Heart right ventricle (tissue), 16 donors: ENCODE measurements around the gene TAS2R50. TPM values are rescaled to one million over a fixed set of nuclear protein-coding genes. Genes with fewer than 3 reads are reported as not detected.

Experiments used
- ATAC-seq, 8 donors: fragments of 200-7000 bp; cut with Tn5 transposase; one replicate each; pipeline ENCODE4 v1.9.1; 2020; ENCODE audit warnings: mild to moderate bottlenecking in 8 of 8, moderate library complexity in 8 of 8, moderate number of reproducible peaks in 1 of 8
- DNase-seq, 2 donors: peaks; one replicate each; pipeline ENCODE4 v3.0.0-alpha.2; 2020
- H3K27ac ChIP-seq, 10 donors: fragments of 200-600 bp; sonication (generic) in 2 of 10; one replicate each; pipeline versions ENCODE4 v1.5.0 to v1.8.0; 2020 to 2022; ENCODE audit warnings: mild to moderate bottlenecking in 3 of 10
- H3K27me3 ChIP-seq, 7 donors: fragments of 200-600 bp; one replicate each; pipeline ENCODE4 v1.8.0; 2021 to 2022; ENCODE audit warnings: mild to moderate bottlenecking in 2 of 7
- H3K36me3 ChIP-seq, 9 donors: fragments of 200-600 bp; sonication (generic) in 1 of 9; one replicate each; pipeline versions ENCODE4 v1.5.0 to v1.8.0; 2020 to 2022; ENCODE audit warnings: mild to moderate bottlenecking in 2 of 9
- H3K4me1 ChIP-seq, 9 donors: fragments of 200-600 bp; sonication (generic) in 1 of 9; one replicate each; pipeline versions ENCODE4 v1.5.0 to v1.8.0; 2020 to 2022; ENCODE audit warnings: mild to moderate bottlenecking in 4 of 9
- H3K4me3 ChIP-seq, 10 donors: fragments of 200-600 bp; sonication (generic) in 2 of 10; one replicate each; pipeline versions ENCODE4 v1.5.0 to v1.8.0; 2020 to 2022; ENCODE audit warnings: mild to moderate bottlenecking in 7 of 10, moderate library complexity in 2 of 10
- H3K9me3 ChIP-seq, 11 donors: fragments of 200-600 bp in 10 of 11; sonication (generic) in 2 of 11; one replicate each; pipeline versions ENCODE4 v1.5.0 to v1.8.0; 2013 to 2022; ENCODE audit warnings: mild to moderate bottlenecking in 2 of 11, control low read depth in 1 of 11, moderate library complexity in 1 of 11
- WGBS, 2 donors: extraction: QIAGEN DNeasy Blood & Tissue Kit; methylation state at CpG; one replicate each; pipeline ENCODE4 v1.1.7; 2013; ENCODE audit warnings: inconsistent platforms in 1 of 2; 5-methylcytosine and 5-hydroxymethylcytosine counted together
- intact Hi-C, 10 donors: fragments of 100-400 bp; cut with DNase I; formaldehyde crosslinking; loops; one replicate each; pipeline versions ENCODE4 v1.11.1 to v1.14.2; 2022
- polyA plus RNA-seq, 2 donors: library from polyadenylated mRNA; stranded (reverse); fragments of 200-250 nt; gene quantifications; one replicate each; pipeline ENCODE4 v1.2.3, GENCODE V29; 2013
- total RNA-seq, 10 donors: library from RNA; stranded (reverse); fragmentation: NEBNext Ultra II Directional in 3 of 10; extraction: Animal tissue kit (Norgen Biotek cat#: 25700) in 3 of 10; gene quantifications; one replicate each; pipeline versions ENCODE4 v1.2.1 to v1.2.4, GENCODE V29; 2021 to 2023
- TF ChIP-seq, protein P1 (sequence below), 9 donors: fragments of 200-600 bp; sonication (generic) in 2 of 9; IDR thresholded peaks; one replicate each; pipeline versions ENCODE4 v1.5.0 to v1.8.0; 2021 to 2022; ENCODE audit warnings: antibody characterized with exemption in 9 of 9, mild to moderate bottlenecking in 5 of 9, moderate library complexity in 1 of 9
- donor health status: Arrhythmogenic right ventricular cardiomyopathy.
- donor health status: ischemic (EF 13 %, LVEDD 7.1; RV severe dilation, severe dysfunction).
- donor health status: healthy with polysubstance abuse.
- donor health status: DM: no; HTN: yes; CAD: no.
- donor health status: DM: no; HTN: no; CAD: no.
- donor health status: ischemic (EF 25% LVEDD 6.9; RV normal size, moderate dysfunction).
- donor health status: ischemic (EF 25% LVEDD 5.7; RV mildly dilated, moderate dysfunction).
- donor health status: healthy.
- donor health status: DM: yes; HTN: yes; CAD: no.
- donor health status: Ischemic cardiomyopathy.
- donor health status: ischemic (EF 35%, LVEDD 5.7; RV mildly dilated, moderate dysfunction).
- donor health status: nonischemic (EF 11% LVEDD 7.7; RV severe dilation, severe dysfunction).
- donor health status: DM: yes; HTN: yes; CAD: no.
- donor health status: PGD.
- donor health status: ischemic (EF 29% LVEDD 5.4; RV normal size, mild dysfunction).
- donor health status: nonischemic (EF 23%, LVEDD 6.1; RV moderate dilation, normal function).

TAS2R50 gene
- total and polyA plus RNA-seq, 12 donors, result 0.24 to 0.88 (median 0.59) TPM; not detected in 5

DNA sequence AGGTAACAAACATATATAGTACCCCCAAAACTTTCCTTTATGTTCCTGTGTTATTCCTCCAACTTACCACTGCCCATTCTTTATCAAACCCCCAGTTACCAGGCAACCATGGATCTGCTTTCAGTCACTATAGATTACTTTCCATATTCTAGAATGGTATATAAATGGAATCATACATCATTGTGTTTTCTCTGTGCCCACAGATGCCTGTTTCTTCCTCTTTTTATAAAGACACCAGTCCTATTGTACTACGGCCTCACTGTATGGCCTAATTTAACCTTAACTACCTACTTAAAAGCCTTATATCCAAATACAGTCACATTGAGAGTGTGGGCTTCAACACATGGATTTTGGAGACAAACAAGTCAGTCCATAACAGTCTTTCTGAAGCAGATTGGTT is 50.2 kb downstream of the TAS2R50 start:
- no peak overlapping the region for H3K27ac ChIP-seq
- 92 to 94% methylated on average over 1 of the region's 1 CpG for WGBS, 2 donors
- H3K27me3 ChIP-seq, result no peaks in the 10 kb centered on the region
- no peak for ATAC-seq
- H3K4me1 ChIP-seq, result no peaks in the 10 kb centered on the region
- H3K36me3 ChIP-seq, result no peaks in the 10 kb centered on the region
- no peaks in the 10 kb centered on the region for H3K9me3 ChIP-seq
- TF ChIP-seq, protein P1, sequence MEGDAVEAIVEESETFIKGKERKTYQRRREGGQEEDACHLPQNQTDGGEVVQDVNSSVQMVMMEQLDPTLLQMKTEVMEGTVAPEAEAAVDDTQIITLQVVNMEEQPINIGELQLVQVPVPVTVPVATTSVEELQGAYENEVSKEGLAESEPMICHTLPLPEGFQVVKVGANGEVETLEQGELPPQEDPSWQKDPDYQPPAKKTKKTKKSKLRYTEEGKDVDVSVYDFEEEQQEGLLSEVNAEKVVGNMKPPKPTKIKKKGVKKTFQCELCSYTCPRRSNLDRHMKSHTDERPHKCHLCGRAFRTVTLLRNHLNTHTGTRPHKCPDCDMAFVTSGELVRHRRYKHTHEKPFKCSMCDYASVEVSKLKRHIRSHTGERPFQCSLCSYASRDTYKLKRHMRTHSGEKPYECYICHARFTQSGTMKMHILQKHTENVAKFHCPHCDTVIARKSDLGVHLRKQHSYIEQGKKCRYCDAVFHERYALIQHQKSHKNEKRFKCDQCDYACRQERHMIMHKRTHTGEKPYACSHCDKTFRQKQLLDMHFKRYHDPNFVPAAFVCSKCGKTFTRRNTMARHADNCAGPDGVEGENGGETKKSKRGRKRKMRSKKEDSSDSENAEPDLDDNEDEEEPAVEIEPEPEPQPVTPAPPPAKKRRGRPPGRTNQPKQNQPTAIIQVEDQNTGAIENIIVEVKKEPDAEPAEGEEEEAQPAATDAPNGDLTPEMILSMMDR (IDR thresholded peaks at IDR 0.05), result no peak
- intact Hi-C loops, result no loop called here
- DNase-seq, result no peak
- no peak overlapping the region for H3K4me3 ChIP-seq

Other genes with a start within 250 kb of the TAS2R50 start
- gene TAS2R7, start 184.3 kb downstream of the TAS2R50 start, total RNA-seq, result not detected
- not detected for gene TAS2R7, start 184.3 kb downstream of the TAS2R50 start, polyA plus RNA-seq
- gene TAS2R8, start 179.6 kb downstream of the TAS2R50 start, total RNA-seq, result not detected
- gene TAS2R8, start 179.6 kb downstream of the TAS2R50 start, polyA plus RNA-seq, result not detected
- gene TAS2R9, start 176.7 kb downstream of the TAS2R50 start, total RNA-seq, result not detected
- not detected for gene TAS2R9, start 176.7 kb downstream of the TAS2R50 start, polyA plus RNA-seq
- under 1 TPM in 6 of 10 donors, not detected in 4; 0.23 to 0.47 (median 0.29) TPM for gene TAS2R10, start 160.6 kb downstream of the TAS2R50 start, total RNA-seq
- gene TAS2R10, start 160.6 kb downstream of the TAS2R50 start, polyA plus RNA-seq, result under 1 TPM; 0.04 to 0.37 TPM
- 1 to 10 TPM; 1.4 to 4.2 (median 1.9) TPM for gene PRR4, start 137.4 kb downstream of the TAS2R50 start, total RNA-seq
- gene PRR4, start 137.4 kb downstream of the TAS2R50 start, polyA plus RNA-seq, result 10 to 100 TPM in 1 of 2 donors, 1 to 10 TPM in 1; 2.6 to 11.8 TPM
- 10 to 100 TPM in 1 of 10 donors, 1 to 10 TPM in 9; 6.3 to 11.7 (median 7.0) TPM for gene PRH1, start 102.7 kb downstream of the TAS2R50 start, total RNA-seq
- gene PRH1, start 102.7 kb downstream of the TAS2R50 start, polyA plus RNA-seq, result 1 to 10 TPM; 2.4 TPM
- gene TAS2R13, start 77.3 kb downstream of the TAS2R50 start, total RNA-seq, result 1 to 10 TPM in 1 of 10 donors, under 1 TPM in 9; 0.28 to 1.1 (median 0.46) TPM
- under 1 TPM; 0.04 to 0.15 TPM for gene TAS2R13, start 77.3 kb downstream of the TAS2R50 start, polyA plus RNA-seq
- not detected for gene PRH2, start 57.7 kb downstream of the TAS2R50 start, total RNA-seq
- not detected for gene PRH2, start 57.7 kb downstream of the TAS2R50 start, polyA plus RNA-seq
- 1 to 10 TPM in 4 of 10 donors, under 1 TPM in 6; 0.64 to 1.6 (median 0.91) TPM for gene TAS2R14, start 47.6 kb downstream of the TAS2R50 start, total RNA-seq
- gene TAS2R14, start 47.6 kb downstream of the TAS2R50 start, polyA plus RNA-seq, result 1 to 10 TPM in 1 of 2 donors, under 1 TPM in 1; 0.30 to 1.7 TPM
- under 1 TPM; 0.26 to 0.64 (median 0.42) TPM for gene TAS2R20, start 11.4 kb upstream of the TAS2R50 start, total RNA-seq
- gene TAS2R20, start 11.4 kb upstream of the TAS2R50 start, polyA plus RNA-seq, result under 1 TPM; 0.13 to 0.29 TPM
- gene TAS2R19, start 35.7 kb upstream of the TAS2R50 start, total RNA-seq, result 1 to 10 TPM in 2 of 10 donors, under 1 TPM in 8; 0.25 to 1.2 (median 0.77) TPM
- under 1 TPM; 0.12 to 0.59 TPM for gene TAS2R19, start 35.7 kb upstream of the TAS2R50 start, polyA plus RNA-seq
- 1 to 10 TPM in 1 of 10 donors, under 1 TPM in 9; 0.38 to 1.6 (median 0.84) TPM for gene TAS2R31, start 44.5 kb upstream of the TAS2R50 start, total RNA-seq
- gene TAS2R31, start 44.5 kb upstream of the TAS2R50 start, polyA plus RNA-seq, result under 1 TPM; 0.12 to 0.29 TPM
- under 1 TPM in 7 of 10 donors, not detected in 3; 0.28 to 0.93 (median 0.51) TPM for gene TAS2R46, start 75.4 kb upstream of the TAS2R50 start, total RNA-seq
- not detected for gene TAS2R46, start 75.4 kb upstream of the TAS2R50 start, polyA plus RNA-seq
- gene TAS2R43, start 105.4 kb upstream of the TAS2R50 start, total RNA-seq, result under 1 TPM in 4 of 10 donors, not detected in 6; 0.28 to 0.53 (median 0.31) TPM
- not detected for gene TAS2R43, start 105.4 kb upstream of the TAS2R50 start, polyA plus RNA-seq
- 1 to 10 TPM in 5 of 10 donors, under 1 TPM in 5; 0.60 to 1.5 (median 1.0) TPM for gene TAS2R30, start 147.7 kb upstream of the TAS2R50 start, total RNA-seq
- gene TAS2R30, start 147.7 kb upstream of the TAS2R50 start, polyA plus RNA-seq, result not detected
- 10 to 100 TPM; 14.0 to 23.7 (median 19.3) TPM for gene SMIM10L1, start 184.3 kb upstream of the TAS2R50 start, total RNA-seq
- gene SMIM10L1, start 184.3 kb upstream of the TAS2R50 start, polyA plus RNA-seq, result 10 to 100 TPM; 12.5 to 26.2 TPM
- not detected for gene TAS2R42, start 200.0 kb upstream of the TAS2R50 start, total RNA-seq
- gene TAS2R42, start 200.0 kb upstream of the TAS2R50 start, polyA plus RNA-seq, result not detected